HepG2 (cell line): Measurements from ENCODE around the gene ARFGEF3. TPM values are rescaled to one million over a fixed set of nuclear protein-coding genes. Genes with fewer than 3 reads are reported as not detected.

Experiments
- BHLHE40 ChIP-seq: IDR thresholded peaks from 2 replicates; pipeline ENCODE4 v1.6.1; 2011; ENCODE audit warnings: low read length, improper control_type of control experiment
- KAT7 ChIP-seq: IDR thresholded peaks from 2 replicates; pipeline ENCODE4 v1.6.1; 2018; ENCODE audit warnings: borderline replicate concordance, missing compliant biosample characterization
- KDM6A ChIP-seq: IDR thresholded peaks from 2 replicates; pipeline ENCODE4 v1.6.1; 2016; ENCODE audit warnings: low read depth
- KLF6 ChIP-seq: IDR thresholded peaks from 2 replicates; pipeline ENCODE4 v1.8.0; 2016; ENCODE audit warnings: missing biosample characterization, missing genetic modification reagents
- MTF2 ChIP-seq: sonication (generic); formaldehyde crosslinking; IDR thresholded peaks from 2 replicates; pipeline ENCODE4 v1.5.0; 2020; ENCODE audit warnings: missing genetic modification reagents, borderline replicate concordance
- NR2F1 ChIP-seq, 2 experiments: fragments of 450-650 bp in 1 of 2; formaldehyde crosslinking in 1 of 2; IDR thresholded peaks; 2 replicates each; pipeline versions ENCODE4 v1.5.0 to v1.6.1; 2016 to 2020; ENCODE audit warnings: mild to moderate bottlenecking in 1 of 2, missing compliant biosample characterization in 1 of 2, missing genetic modification reagents in 1 of 2, moderate library complexity in 1 of 2
- PHF20 ChIP-seq: sonication (generic); formaldehyde crosslinking; IDR thresholded peaks from 2 replicates; pipeline ENCODE4 v1.5.0; 2020; ENCODE audit warnings: mild to moderate bottlenecking, missing genetic modification reagents
- PHF5A ChIP-seq: IDR thresholded peaks from one replicate; pipeline ENCODE4 v1.6.1; 2018; ENCODE audit warnings: low read depth, missing genetic modification reagents; ENCODE audit not compliant: unreplicated experiment
- WIZ ChIP-seq: sonication (generic); formaldehyde crosslinking; IDR thresholded peaks from 2 replicates; pipeline ENCODE4 v1.5.1; 2020; ENCODE audit warnings: mild to moderate bottlenecking, missing genetic modification reagents
- ZNF121 ChIP-seq: sonication (generic); formaldehyde crosslinking; IDR thresholded peaks from 2 replicates; pipeline ENCODE4 v1.5.0; 2020; ENCODE audit warnings: mild to moderate bottlenecking, missing genetic modification reagents
- ZNF564 ChIP-seq: sonication (generic); formaldehyde crosslinking; IDR thresholded peaks from 2 replicates; pipeline ENCODE4 v1.8.1; 2023; ENCODE audit warnings: mild to moderate bottlenecking, missing genetic modification reagents
- ZNF607 ChIP-seq: sonication (generic); formaldehyde crosslinking; IDR thresholded peaks from 2 replicates; pipeline ENCODE4 v1.5.1; 2020; ENCODE audit warnings: missing genetic modification reagents, mild to moderate bottlenecking, borderline replicate concordance
- polyA plus RNA-seq, 8 experiments: library from polyadenylated mRNA; depleted of rRNA in 3 of 8; stranded (reverse) in 7 of 8; unstranded in 1 of 8; fragments of >200 nt; fragmentation: Illumina TruSeq in 4 of 8; extraction: Trizol in 4 of 8; gene quantifications; 2 replicates each; pipeline versions ENCODE4 v1.2.1 to v1.2.3, GENCODE V29; 2011 to 2016; ENCODE audit warnings: low read depth in 4 of 8, missing spikeins in 1 of 8, mixed read lengths in 1 of 8; ENCODE audit not compliant: insufficient read depth in 1 of 8
- total RNA-seq, 5 experiments: library from RNA; depleted of rRNA; stranded (reverse); fragments of >200 nt; fragmentation: Illumina TruSeq; extraction: Trizol; gene quantifications; 2 replicates each; pipeline ENCODE4 v1.2.3, GENCODE V29; 2016; ENCODE audit warnings: low read depth in 1 of 5
- TF ChIP-seq, protein P1 (sequence below): sonication (generic); formaldehyde crosslinking; IDR thresholded peaks from 2 replicates; pipeline ENCODE4 v1.8.1; 2023; ENCODE audit warnings: mild to moderate bottlenecking, inconsistent platforms, moderate library complexity, missing genetic modification reagents, borderline replicate concordance
- TF ChIP-seq, protein P2 (sequence below): sonication (generic); formaldehyde crosslinking; IDR thresholded peaks from 2 replicates; pipeline ENCODE4 v1.5.0; 2020; ENCODE audit warnings: missing genetic modification reagents
- TF ChIP-seq, protein P3 (sequence below): IDR thresholded peaks from 2 replicates; pipeline ENCODE4 v1.6.1; 2012; ENCODE audit warnings: low read depth, low read length, improper control_type of control experiment
- TF ChIP-seq, protein P4 (sequence below): sonication (generic); formaldehyde crosslinking; IDR thresholded peaks from 2 replicates; pipeline ENCODE4 v1.8.1; 2023; ENCODE audit warnings: mild to moderate bottlenecking, missing genetic modification reagents, borderline replicate concordance
- TF ChIP-seq, protein P5 (sequence below): sonication (generic); formaldehyde crosslinking; conservative IDR thresholded peaks from 2 replicates; pipeline ENCODE4 v1.8.1; 2023; ENCODE audit warnings: missing genetic modification reagents
- TF ChIP-seq, protein P6 (sequence below): sonication (generic); formaldehyde crosslinking; IDR thresholded peaks from 2 replicates; pipeline ENCODE4 v1.5.0; 2020; ENCODE audit warnings: mild to moderate bottlenecking, missing genetic modification reagents, borderline replicate concordance

ARFGEF3 gene
- total and polyA plus RNA-seq, 2 of the 13 experiments (the other 11 are each of a cell fraction or from before 2014, with no cell fraction given): 0.60 to 2.6 TPM

DNA sequence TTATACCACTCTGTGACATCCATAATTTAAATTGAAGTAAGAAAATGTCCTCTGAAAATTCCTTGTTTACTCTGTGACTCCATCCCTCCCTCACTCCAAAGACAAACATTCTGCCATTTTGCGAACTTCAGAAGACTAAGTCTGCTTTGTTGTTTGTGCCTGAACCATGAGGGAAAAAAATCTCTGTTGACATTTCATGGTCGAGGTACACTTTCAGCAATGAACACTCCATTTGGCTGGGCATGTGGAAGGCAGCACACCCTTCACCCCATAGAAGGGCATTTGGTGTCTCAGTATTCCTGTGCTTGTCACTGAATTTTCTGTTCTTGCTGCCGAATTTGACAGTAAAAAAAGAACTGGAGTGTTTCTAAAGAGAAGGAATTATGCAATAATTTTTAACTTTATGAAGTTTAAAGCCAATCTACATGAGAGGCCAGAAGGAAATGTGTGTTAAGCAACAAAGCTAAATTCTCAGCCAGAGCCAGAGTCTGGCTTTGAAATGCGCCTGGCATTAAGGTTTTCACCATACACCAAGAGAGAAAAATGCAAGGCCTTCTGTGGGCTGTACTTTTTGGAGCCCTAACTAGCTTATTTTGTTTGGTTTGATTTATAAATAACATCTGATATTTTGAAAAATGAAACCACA lies 61.3 kb downstream of the ARFGEF3 start (continued):
- TF ChIP-seq BHLHE40: peak; percentile 46; the same call in 1 of the 2 replicates
- TF ChIP-seq KDM6A: peak; percentile 59
- TF ChIP-seq, protein P1, sequence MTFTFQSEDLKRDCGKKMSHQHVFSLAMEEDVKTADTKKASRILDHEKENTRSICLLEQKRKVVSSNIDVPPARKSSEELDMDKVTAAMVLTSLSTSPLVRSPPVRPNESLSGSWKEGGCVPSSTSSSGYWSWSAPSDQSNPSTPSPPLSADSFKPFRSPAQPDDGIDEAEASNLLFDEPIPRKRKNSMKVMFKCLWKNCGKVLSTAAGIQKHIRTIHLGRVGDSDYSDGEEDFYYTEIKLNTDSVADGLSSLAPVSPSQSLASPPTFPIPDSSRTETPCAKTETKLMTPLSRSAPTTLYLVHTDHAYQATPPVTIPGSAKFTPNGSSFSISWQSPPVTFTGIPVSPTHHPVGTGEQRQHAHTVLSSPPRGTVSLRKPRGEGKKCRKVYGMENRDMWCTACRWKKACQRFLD (CRISPR knock-in tag): no peak
- TF ChIP-seq NR2F1 (CRISPR knock-in tag; IDR thresholded peaks at IDR 0.05): peak in 1 of 2 experiments; percentile 38; a peak in 1 of 4 replicates
- peak; percentile 66; the same call in 1 of the 2 replicates for TF ChIP-seq KLF6 (CRISPR knock-in tag)
- TF ChIP-seq ZNF121 (CRISPR knock-in tag): no peak
- peak; percentile 69; the same call in 1 of the 2 replicates for TF ChIP-seq ZNF607 (CRISPR knock-in tag)
- peak; percentile 46 for TF ChIP-seq PHF5A (CRISPR knock-in tag)
- TF ChIP-seq, protein P2, sequence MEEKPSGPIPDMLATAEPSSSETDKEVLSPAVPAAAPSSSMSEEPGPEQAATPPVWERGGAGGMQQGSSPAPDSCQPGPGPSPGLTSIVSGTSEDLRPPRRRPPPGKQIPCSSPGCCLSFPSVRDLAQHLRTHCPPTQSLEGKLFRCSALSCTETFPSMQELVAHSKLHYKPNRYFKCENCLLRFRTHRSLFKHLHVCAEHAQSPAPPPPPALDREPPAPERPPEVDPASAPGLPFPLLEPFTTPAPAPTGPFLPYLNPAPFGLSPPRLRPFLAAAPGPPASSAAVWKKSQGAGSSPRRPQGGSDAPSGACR (CRISPR knock-in tag): peak; percentile 88; the same call in 1 of the 2 replicates
- 0 out of 2 replicates have a peak, but pooled peaks have one; percentile 59 for TF ChIP-seq MTF2 (CRISPR knock-in tag)
- TF ChIP-seq, protein P3, sequence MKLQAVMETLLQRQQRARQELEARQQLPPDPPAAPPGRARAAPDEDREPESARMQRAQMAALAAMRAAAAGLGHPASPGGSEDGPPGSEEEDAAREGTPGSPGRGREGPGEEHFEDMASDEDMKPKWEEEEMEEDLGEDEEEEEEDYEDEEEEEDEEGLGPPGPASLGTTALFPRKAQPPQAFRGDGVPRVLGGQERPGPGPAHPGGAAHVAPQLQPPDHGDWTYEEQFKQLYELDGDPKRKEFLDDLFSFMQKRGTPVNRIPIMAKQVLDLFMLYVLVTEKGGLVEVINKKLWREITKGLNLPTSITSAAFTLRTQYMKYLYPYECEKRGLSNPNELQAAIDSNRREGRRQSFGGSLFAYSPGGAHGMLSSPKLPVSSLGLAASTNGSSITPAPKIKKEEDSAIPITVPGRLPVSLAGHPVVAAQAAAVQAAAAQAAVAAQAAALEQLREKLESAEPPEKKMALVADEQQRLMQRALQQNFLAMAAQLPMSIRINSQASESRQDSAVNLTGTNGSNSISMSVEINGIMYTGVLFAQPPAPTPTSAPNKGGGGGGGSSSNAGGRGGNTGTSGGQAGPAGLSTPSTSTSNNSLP: 0 out of 2 replicates have a peak, but pooled peaks have one; percentile 43
- TF ChIP-seq, protein P4, sequence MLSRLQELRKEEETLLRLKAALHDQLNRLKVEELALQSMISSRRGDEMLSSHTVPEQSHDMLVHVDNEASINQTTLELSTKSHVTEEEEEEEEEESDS: no peak
- TF ChIP-seq, protein P5, sequence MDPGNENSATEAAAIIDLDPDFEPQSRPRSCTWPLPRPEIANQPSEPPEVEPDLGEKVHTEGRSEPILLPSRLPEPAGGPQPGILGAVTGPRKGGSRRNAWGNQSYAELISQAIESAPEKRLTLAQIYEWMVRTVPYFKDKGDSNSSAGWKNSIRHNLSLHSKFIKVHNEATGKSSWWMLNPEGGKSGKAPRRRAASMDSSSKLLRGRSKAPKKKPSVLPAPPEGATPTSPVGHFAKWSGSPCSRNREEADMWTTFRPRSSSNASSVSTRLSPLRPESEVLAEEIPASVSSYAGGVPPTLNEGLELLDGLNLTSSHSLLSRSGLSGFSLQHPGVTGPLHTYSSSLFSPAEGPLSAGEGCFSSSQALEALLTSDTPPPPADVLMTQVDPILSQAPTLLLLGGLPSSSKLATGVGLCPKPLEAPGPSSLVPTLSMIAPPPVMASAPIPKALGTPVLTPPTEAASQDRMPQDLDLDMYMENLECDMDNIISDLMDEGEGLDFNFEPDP (CRISPR knock-in tag): 0 out of 2 replicates have a peak, but pooled peaks have one; percentile 94
- peak; percentile 95 for TF ChIP-seq WIZ (CRISPR knock-in tag)
- TF ChIP-seq, protein P6, sequence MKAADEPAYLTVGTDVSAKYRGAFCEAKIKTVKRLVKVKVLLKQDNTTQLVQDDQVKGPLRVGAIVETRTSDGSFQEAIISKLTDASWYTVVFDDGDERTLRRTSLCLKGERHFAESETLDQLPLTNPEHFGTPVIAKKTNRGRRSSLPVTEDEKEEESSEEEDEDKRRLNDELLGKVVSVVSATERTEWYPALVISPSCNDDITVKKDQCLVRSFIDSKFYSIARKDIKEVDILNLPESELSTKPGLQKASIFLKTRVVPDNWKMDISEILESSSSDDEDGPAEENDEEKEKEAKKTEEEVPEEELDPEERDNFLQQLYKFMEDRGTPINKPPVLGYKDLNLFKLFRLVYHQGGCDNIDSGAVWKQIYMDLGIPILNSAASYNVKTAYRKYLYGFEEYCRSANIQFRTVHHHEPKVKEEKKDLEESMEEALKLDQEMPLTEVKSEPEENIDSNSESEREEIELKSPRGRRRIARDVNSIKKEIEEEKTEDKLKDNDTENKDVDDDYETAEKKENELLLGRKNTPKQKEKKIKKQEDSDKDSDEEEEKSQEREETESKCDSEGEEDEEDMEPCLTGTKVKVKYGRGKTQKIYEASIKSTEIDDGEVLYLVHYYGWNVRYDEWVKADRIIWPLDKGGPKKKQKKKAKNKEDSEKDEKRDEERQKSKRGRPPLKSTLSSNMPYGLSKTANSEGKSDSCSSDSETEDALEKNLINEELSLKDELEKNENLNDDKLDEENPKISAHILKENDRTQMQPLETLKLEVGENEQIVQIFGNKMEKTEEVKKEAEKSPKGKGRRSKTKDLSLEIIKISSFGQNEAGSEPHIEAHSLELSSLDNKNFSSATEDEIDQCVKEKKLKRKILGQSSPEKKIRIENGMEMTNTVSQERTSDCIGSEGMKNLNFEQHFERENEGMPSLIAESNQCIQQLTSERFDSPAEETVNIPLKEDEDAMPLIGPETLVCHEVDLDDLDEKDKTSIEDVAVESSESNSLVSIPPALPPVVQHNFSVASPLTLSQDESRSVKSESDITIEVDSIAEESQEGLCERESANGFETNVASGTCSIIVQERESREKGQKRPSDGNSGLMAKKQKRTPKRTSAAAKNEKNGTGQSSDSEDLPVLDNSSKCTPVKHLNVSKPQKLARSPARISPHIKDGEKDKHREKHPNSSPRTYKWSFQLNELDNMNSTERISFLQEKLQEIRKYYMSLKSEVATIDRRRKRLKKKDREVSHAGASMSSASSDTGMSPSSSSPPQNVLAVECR: peak; percentile 65; the same call in 1 of the 2 replicates
- TF ChIP-seq PHF20: no peak
- TF ChIP-seq KAT7 (CRISPR knock-in tag): peak; percentile 70
- no peak; the same call in 1 of the 2 replicates for TF ChIP-seq ZNF564 (CRISPR knock-in tag)
